HAP-1 (cell line): ENCODE data around the gene WNT3.
A peak's percentile ranks its signal among the peaks of the same experiment; 100 is the strongest.

Experiments used
- DNase-seq, 2 experiments: peaks; one replicate each; pipeline ENCODE4 v3.0.0-alpha.2; 2016 to 2020; ENCODE audit warnings: low spot score in 2 of 2
- H3K27me3 ChIP-seq: fragments of 250-450 bp; sonication (Bioruptor Pico); 2 replicates; pipeline ENCODE4 v1.5.1; 2020; ENCODE audit warnings: low read depth, mild to moderate bottlenecking, moderate library complexity
- H3K36me3 ChIP-seq: fragments of 250-450 bp; sonication (Bioruptor Pico); replicated peaks from 2 replicates; pipeline ENCODE4 v1.5.1; 2020; ENCODE audit warnings: mild to moderate bottlenecking
- H3K4me1 ChIP-seq: fragments of 250-450 bp; sonication (Bioruptor Pico); 2 replicates; pipeline ENCODE4 v1.5.1; 2020; ENCODE audit warnings: mild to moderate bottlenecking
- H3K4me3 ChIP-seq: fragments of 250-450 bp; sonication (Bioruptor Pico); 2 replicates; pipeline ENCODE4 v1.5.1; 2020; ENCODE audit warnings: mild to moderate bottlenecking, moderate library complexity
- H3K9me3 ChIP-seq: fragments of 250-450 bp; sonication (Bioruptor Pico); 2 replicates; pipeline ENCODE4 v1.5.1; 2020; ENCODE audit warnings: mild to moderate bottlenecking, moderate library complexity
- in situ Hi-C: fragments of 300-500 bp; cut with MboI; formaldehyde crosslinking; loops from 3 replicates; pipeline ENCODE4 v1.14.3; 2020; ENCODE audit warnings: low sequenced_read_pairs, inconsistent platforms, mixed read lengths

WNT3 gene

DNA sequence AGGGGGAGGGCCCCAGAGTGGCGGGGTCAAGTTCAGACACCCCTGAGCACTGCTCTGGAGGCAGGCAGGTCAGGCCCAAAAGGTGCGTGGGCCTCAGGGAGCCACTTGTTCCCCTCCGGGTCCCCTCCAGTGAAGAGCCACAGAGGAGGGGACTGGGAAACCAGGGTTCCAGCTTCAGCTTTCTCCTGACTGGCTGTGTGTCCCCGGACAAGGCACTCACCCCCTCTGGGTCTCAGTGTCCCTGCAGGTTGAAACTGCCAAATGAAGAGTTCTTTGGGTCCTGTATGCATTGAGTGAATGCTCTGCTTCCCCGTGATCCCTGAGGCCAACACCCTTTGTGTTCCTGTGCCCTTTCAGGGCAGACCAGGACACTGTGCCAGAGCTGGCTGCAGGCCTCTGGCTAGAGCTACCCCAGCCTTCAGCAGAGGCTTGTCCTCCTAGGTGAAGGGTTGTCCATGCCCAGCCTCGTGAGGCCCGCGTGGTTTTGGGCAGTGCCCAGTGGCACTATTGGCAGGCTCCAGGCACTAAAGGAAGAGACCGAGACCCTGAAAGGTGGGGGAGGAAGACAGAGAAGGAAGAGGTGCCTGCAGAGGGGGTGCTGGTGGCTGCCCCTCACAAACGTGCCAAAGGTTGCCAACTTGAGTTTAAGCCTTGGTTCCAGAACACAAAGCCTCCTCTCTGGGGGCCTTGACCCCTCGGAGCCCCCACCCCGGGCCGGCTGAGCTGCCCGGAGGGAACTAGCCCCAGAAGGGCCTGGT, 13.3 kb upstream of the WNT3 start:
- Histone ChIP-seq H3K9me3 (no peaks in the 10 kb centered on the region), H3K4me3 (no peak overlapping the region), H3K27me3 (0 out of 2 replicates have a peak, but pooled peaks cover 3% of the 10 kb centered on the region), H3K36me3 (no peaks in the 10 kb centered on the region), H3K4me1 (no peaks in the 10 kb centered on the region)
- no peak for DNase-seq
- in situ Hi-C loops: loop anchor here (5.0 kb wide), 1 partner anchor 34 kb away; no protein-coding TSS in a partner anchor

DNA sequence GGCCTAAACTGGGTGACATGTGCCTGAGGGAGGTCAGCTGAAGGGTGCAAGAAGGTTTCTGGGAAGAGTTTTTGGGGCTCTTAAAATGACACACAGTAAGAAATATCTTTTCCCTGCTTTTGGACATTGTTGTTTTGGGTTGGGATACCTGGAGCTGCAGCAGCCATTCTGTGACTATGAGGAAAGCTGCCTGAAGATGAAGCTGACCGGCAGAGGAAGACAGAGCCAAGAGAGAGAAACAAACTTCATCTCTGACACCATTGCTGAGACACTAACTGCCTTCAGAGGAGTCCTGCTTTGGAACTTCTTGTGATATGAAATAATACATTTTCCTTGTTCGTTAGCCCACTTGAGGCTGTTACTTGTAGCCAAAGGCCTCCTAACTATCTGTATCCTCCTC, 8.8 kb upstream of the WNT3 start:
- in situ Hi-C loops: loop anchor here (10.0 kb wide), 1 partner anchor 52 kb away; no protein-coding TSS in a partner anchor
- Histone ChIP-seq H3K4me1 (no peaks in the 10 kb centered on the region), H3K4me3 (no peak overlapping the region), H3K36me3 (no peaks in the 10 kb centered on the region), H3K9me3 (no peaks in the 10 kb centered on the region), H3K27me3 (no peaks in the 10 kb centered on the region)
- DNase-seq: no peak

DNA sequence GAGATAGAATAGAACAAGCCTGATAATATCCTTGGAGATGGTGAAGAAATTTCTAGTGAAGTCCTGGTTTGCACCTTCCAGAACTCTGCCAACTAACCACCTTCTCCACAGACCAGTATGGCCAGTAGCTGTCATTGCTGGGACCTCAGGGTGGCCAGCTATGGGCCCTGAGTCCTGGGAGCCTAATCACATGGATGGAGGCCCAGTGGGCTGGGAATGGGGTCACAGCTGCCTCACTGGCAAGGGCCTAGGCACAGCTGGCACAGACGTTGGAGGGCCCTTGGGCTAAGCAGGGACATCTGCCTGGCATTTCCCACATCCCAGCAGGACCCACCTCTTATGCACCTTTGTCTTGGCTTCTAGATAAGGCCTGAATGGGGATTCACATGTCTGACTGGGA, 7.6 kb upstream of the WNT3 start:
- H3K4me3 ChIP-seq: no peak overlapping the region
- no peaks in the 10 kb centered on the region for H3K27me3 ChIP-seq
- H3K4me1 ChIP-seq: no peaks in the 10 kb centered on the region
- H3K36me3 ChIP-seq: no peaks in the 10 kb centered on the region
- DNase-seq: no peak
- H3K9me3 ChIP-seq: no peaks in the 10 kb centered on the region
- in situ Hi-C loops: loop anchor here (10.0 kb wide), 1 partner anchor 51 kb away; no protein-coding TSS in a partner anchor

DNA sequence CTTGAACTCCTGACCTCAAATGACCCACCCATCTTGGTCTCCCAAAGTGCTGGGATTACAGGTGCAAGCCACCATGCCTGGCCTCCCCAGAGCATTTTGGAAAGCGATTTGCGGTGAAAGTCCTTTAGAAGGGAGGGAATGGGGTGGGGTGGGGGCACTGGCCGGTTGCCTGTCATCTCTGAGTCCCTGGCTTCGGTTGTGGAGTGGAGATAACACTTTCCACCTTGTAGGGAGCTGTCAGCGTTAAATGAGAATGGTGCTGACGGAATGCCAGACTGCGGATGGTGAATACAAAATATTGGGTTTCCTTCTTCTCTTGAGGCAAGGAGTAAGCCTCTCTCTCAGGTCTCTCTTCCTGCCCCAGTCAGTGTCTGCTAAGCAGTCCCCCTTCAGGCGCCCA, 5.2 kb upstream of the WNT3 start:
- H3K27me3 ChIP-seq: no peaks in the 10 kb centered on the region; the same call in 1 of the 2 replicates

DNA sequence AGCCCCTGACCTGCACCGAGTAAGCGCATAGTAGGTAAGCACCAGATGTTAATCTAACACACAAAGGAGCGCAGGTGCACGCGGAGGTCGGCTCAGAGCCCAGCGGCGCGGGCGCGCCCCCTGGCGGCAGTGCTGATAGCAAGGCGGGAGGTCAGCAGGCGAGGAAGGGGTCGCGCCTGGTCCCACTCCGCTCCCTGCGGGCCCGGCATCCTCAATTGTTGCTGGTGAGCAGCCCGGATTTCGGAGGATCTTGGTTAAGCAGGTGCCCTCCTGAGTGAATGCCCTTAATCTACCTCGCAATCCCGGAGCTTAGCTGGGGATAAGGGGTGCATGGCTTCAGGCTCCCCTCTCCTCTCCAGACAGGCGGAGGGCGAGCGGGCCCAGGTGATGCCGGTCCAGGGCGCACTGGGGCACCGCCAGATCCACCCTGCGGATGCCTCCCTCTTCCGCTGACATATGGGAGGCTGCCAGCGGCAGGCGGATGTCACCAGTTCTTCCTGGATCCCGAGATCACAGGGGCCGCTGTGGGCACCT, 4.0 kb upstream of the WNT3 start:
- Histone ChIP-seq H3K27me3 (peaks cover 2% of the 10 kb centered on the region), H3K36me3 (no peaks in the 10 kb centered on the region), H3K9me3 (no peaks in the 10 kb centered on the region), H3K4me1 (no peaks in the 10 kb centered on the region), H3K4me3 (no peak overlapping the region)
- in situ Hi-C loops: loop anchor here (10.0 to 25.0 kb wide), 2 partner anchors 48 to 835 kb away; partner anchors contain the start of gene STH
- DNase-seq: peak in 1 of 2 experiments; percentile 50

More for the DNA sequence above, 5.2 kb upstream of the WNT3 start:
- DNase-seq: no peak
- H3K4me1 ChIP-seq: no peaks in the 10 kb centered on the region
- H3K4me3 ChIP-seq: no peak overlapping the region
- no peaks in the 10 kb centered on the region for H3K9me3 ChIP-seq
- in situ Hi-C loops: loop anchor here (10.0 to 25.0 kb wide), 2 partner anchors 49 to 836 kb away; partner anchors contain the start of gene STH
- no peaks in the 10 kb centered on the region for H3K36me3 ChIP-seq

DNA sequence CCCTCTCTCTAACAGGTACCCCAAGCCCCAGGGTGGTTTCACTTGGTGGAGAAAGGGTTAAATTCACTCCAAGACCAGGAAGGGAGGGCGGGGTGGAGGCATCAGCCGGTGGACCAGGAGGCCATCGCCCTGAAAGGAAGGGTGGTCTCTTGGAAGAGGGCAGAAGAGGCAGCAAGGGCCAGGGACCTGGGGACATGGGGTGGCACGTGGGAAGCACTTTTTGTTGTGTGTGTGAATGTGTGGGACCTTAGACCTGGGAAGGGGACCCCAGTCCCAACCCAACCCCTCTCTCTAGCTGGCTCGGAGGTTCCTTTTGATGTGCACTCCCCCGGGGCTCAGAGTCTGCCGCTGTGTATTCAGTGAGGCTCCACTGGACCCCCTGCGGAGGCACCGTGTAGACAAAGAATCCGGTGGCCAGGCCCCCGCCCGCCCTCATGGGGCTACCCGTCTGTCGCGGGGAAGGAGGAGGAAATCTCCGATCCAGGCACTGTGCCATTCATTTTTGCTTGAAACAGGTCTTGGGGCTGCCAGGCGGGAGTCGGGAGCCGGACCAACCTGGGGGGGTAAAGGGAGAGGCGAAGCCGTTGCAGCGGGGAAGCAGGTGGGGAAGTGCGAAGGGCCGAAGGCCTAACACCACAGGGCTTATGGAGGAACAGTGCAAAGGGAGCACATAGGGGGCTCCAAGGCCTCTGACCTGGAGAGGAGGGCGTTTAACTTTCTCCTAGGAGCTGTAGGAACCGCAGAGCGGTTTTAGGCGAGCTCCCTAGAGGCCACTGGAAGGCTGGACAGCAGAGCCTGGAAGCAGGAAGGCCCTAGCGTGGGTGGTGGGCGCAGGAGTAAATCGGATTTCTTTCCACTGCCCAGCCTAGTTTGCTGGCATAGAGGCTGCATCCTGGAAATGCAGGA, 3.2 kb upstream of the WNT3 start:
- no peak overlapping the region for H3K4me3 ChIP-seq
- no peak for DNase-seq
- in situ Hi-C loops: loop anchor here (10.0 to 25.0 kb wide), 2 partner anchors 47 to 834 kb away; partner anchors contain the start of gene STH
- no peaks in the 10 kb centered on the region for H3K9me3 ChIP-seq
- H3K27me3 ChIP-seq: peaks cover 9% of the 10 kb centered on the region
- no peaks in the 10 kb centered on the region for H3K4me1 ChIP-seq
- H3K36me3 ChIP-seq: no peaks in the 10 kb centered on the region

DNA sequence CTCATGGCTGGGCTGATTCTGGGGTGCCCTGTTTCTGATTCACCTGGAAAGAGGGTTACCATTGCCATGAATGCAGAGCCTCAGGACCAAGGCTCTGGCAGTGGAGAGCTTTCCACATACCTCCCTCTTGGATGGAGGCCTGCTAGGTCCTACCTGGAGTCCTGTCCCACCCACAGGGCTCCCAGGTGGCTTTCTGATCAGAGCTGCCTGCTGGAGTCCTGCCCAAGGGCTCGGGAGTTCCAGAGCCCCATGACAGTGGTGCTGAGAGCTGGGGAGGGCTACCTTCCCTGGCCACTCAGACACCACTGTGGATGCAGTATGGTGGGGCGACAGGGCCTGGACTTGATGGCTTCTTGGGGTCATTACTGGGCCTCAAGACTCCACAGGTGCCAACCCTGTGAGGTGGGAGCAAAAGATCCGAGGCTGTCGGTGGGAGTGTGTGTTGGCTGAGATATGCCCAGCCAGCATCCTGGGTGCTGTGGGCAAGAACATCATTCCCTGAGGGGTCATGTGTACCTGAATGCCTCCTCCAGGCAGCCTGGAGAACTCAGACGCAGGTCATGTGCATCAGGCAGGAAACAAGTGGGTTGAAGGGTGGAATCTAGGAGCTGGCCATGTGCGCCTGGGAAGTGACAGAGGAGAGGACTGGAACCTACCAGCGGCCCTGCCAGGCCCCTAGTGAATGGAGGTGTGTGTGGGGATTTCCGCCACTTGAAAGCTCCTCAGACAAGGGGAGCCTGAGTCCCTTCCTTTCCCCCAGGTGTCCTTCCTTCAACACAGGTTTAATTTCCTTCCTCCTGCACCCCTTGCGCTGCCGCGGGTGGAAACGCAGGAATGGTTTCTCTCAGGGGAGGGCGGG, 2.3 kb upstream of the WNT3 start:
- no peaks in the 10 kb centered on the region for H3K4me1 ChIP-seq
- H3K9me3 ChIP-seq: no peaks in the 10 kb centered on the region
- in situ Hi-C loops: loop anchor here (10.0 to 25.0 kb wide), 2 partner anchors 46 to 834 kb away; partner anchors contain the start of gene STH
- DNase-seq: no peak
- H3K27me3 ChIP-seq: peaks cover 9% of the 10 kb centered on the region
- H3K36me3 ChIP-seq: no peaks in the 10 kb centered on the region
- no peak overlapping the region for H3K4me3 ChIP-seq

DNA sequence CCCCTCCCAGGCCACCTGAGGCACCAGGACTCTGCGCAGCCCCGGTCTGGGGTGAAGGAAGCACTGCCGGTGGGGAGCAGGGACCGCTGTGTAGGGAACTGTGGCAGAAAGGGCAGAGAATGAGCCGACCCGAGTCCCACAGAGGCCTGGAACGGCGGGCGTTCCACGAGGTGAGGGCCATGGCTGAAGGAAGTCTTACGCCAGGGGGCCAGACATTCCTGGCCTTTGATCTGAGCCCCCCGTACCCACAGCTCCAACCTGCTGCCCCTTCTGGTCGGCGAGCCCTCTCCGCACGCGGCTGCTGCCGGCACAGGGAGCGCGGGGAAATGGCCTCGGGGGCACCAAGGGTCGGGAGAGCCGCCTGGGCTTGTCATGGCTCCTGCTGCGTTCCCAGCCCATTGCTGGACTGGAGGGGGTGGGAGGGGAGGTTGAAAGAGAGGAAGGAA, 1.4 kb upstream of the WNT3 start:
- Histone ChIP-seq H3K36me3 (no peaks in the 10 kb centered on the region), H3K4me3 (no peak overlapping the region), H3K27me3 (peaks cover 9% of the 10 kb centered on the region), H3K9me3 (no peaks in the 10 kb centered on the region), H3K4me1 (no peaks in the 10 kb centered on the region)
- in situ Hi-C loops: loop anchor here (10.0 to 25.0 kb wide), 2 partner anchors 45 to 833 kb away; partner anchors contain the start of gene STH
- DNase-seq: no peak

DNA sequence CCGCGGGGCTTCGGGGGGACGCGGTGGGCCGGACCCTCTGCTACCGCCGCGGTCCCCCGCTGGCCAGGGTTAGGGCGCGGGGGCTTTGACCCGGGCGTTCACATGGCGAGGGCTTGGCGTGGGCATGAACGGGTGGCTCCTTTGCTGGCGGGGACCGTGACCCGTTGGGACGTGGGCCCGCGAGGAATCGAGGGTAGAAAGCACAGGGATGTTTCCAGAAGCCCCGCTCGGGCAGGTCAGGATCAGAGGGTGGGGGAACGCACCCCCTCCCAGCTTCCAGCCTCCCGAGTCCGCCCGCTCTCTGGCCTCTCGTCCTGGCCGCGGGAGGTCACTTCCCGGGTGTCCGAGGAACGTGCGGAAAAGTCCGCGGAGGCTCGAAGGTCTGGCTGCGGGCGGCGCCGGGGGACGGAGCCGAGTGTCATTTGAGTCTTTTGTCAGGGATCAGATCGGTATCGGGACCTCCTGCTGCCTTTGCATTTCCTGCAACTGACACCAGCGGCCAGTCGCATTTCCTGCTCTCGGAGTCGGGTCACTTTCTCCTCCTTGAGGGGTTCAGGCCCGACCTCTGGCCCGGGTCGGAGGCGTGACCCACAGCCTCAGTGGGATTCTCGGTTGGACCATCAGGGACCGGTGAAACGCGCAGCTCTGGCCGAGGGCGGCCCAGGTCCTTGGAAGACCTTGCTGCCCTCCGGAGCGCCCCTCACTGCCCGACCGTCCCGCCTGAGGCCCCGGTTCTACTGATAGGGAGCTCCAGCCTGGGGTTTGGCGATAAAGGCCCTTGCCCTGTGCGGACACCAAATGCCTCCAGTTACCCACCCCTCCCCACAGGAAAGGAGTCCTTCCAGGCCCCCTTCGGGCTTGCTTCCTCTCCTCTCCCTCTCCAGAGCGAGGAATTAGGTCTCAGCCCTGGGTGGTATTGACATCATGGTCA, 702 bp upstream of the WNT3 start:
- no peak for DNase-seq
- Histone ChIP-seq H3K9me3 (no peaks in the 10 kb centered on the region), H3K36me3 (no peaks in the 10 kb centered on the region), H3K27me3 (peaks cover 9% of the 10 kb centered on the region), H3K4me1 (no peaks in the 10 kb centered on the region), H3K4me3 (no peak overlapping the region)
- in situ Hi-C loops: loop anchor here (25.0 kb wide), 1 partner anchor 832 kb away; the partner anchor contains the start of gene STH

DNA sequence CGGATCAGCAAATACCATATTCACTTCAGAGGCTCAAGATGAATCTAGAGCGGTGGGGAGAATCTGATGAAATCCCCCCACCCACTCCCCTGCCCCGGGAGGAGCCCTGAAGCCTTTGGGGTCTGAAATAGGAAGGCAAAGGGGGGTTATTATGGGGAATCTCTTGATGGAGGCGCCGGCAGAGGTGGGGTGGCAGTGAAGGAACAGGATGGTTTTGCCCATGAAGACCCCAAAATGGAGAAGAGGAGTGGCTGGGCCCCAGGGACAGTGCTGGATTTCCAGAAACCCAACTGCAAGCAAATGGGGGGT, 637 bp downstream of the WNT3 start:
- H3K9me3 ChIP-seq: no peaks in the 10 kb centered on the region
- no peaks in the 10 kb centered on the region for H3K36me3 ChIP-seq
- no peak for DNase-seq
- peaks cover 9% of the 10 kb centered on the region for H3K27me3 ChIP-seq
- H3K4me1 ChIP-seq: no peaks in the 10 kb centered on the region
- in situ Hi-C loops: loop anchor here (25.0 kb wide), 1 partner anchor 831 kb away; the partner anchor contains the start of gene STH
- no peak overlapping the region for H3K4me3 ChIP-seq

DNA sequence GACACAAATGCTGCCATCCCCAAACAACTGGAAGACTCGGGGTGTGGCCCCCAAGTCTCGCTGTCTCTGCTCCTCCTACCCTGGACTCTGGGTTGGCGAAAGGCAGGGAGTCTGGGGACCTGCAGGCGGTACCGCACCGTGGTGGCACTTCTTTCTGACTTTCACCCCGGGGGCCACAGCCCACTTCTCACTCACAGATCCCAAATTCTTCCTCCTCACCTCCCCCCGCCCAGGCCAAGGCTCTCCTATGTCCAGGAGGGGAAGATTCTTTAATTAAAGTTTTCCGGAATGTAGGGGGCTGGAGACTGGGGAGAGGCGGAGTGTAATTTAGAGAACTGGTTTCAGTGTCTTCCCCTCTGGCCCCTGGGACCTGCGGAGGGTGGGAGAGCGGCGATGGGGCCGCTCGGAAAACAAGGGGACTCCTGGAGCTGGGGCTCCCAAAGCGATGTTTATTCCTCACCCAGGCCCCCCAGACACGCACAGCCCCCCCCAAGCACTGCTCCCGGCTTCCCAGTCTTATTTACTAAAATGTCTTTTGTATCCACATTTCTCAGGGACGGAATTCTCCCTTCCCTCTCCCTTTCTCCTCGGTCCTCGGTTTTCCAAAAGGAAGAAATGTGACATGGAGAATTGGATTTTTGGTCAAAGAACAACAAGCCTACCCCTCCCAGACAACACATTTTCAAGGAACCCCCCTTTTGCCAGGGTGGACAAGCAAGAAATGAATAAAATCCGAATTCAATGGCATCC, 1.2 kb downstream of the WNT3 start:
- Histone ChIP-seq H3K9me3 (no peaks in the 10 kb centered on the region), H3K4me1 (no peaks in the 10 kb centered on the region), H3K4me3 (no peak overlapping the region), H3K27me3 (peaks cover 9% of the 10 kb centered on the region), H3K36me3 (no peaks in the 10 kb centered on the region)
- in situ Hi-C loops: loop anchor here (25.0 kb wide), 1 partner anchor 830 kb away; the partner anchor contains the start of gene STH
- DNase-seq: no peak
